NB4 (cell line): ENCODE measurements around the gene MEAF6.

ENCODE experiments used
- DNase-seq: peaks from one replicate; pipeline ENCODE4 v3.0.0; 2010; ENCODE audit warnings: low read depth
- H3K4me3 ChIP-seq: one replicate; pipeline ENCODE4 v1.5.1; 2011; ENCODE audit warnings: mild to moderate bottlenecking, low read depth, low read length, moderate library complexity
- MYC ChIP-seq: IDR thresholded peaks from 2 replicates; pipeline ENCODE4 v1.6.1; 2011; ENCODE audit warnings: low read depth, low read length
- POLR2A ChIP-seq: IDR thresholded peaks from 2 replicates; pipeline ENCODE4 v1.6.1; 2011; ENCODE audit warnings: mild to moderate bottlenecking; ENCODE audit not compliant: insufficient read length; ENCODE audit errors: extremely low read depth
- TF ChIP-seq, protein P1 (sequence below): IDR thresholded peaks from one replicate; pipeline ENCODE4 v1.5.1; 2012; ENCODE audit warnings: low read depth, low read length
- TF ChIP-seq, protein P2 (sequence below): IDR thresholded peaks from 2 replicates; pipeline ENCODE4 v1.6.1; 2011; ENCODE audit warnings: low read depth, low read length

The MEAF6 gene

DNA sequence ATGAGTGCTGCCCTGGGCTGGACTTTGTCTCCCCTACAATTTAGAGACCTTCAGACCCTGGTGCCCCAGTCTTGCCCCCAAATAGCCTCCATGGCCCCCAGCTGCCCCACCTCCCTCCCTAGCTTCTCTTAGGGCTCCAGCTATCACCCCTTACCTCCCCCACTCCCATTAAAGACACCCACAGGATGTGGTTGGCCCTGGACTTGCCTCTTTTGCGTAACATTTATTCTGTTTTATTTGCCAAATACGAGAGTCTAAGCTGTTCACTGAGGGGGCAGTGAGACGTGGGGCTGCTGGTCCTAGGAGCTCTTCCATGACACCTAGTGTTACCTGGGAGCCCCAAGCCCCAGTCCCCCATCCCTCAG lies 35.7 kb downstream of the MEAF6 start:
- TF ChIP-seq, protein P1, sequence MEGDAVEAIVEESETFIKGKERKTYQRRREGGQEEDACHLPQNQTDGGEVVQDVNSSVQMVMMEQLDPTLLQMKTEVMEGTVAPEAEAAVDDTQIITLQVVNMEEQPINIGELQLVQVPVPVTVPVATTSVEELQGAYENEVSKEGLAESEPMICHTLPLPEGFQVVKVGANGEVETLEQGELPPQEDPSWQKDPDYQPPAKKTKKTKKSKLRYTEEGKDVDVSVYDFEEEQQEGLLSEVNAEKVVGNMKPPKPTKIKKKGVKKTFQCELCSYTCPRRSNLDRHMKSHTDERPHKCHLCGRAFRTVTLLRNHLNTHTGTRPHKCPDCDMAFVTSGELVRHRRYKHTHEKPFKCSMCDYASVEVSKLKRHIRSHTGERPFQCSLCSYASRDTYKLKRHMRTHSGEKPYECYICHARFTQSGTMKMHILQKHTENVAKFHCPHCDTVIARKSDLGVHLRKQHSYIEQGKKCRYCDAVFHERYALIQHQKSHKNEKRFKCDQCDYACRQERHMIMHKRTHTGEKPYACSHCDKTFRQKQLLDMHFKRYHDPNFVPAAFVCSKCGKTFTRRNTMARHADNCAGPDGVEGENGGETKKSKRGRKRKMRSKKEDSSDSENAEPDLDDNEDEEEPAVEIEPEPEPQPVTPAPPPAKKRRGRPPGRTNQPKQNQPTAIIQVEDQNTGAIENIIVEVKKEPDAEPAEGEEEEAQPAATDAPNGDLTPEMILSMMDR: peak; percentile 6
- TF ChIP-seq, protein P2, sequence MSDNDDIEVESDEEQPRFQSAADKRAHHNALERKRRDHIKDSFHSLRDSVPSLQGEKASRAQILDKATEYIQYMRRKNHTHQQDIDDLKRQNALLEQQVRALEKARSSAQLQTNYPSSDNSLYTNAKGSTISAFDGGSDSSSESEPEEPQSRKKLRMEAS: no peak
- TF ChIP-seq MYC (peak; percentile 59), POLR2A (peak; percentile 11)
- peak; percentile 91 for DNase-seq
- H3K4me3 ChIP-seq: peak overlapping the region; percentile 90

DNA sequence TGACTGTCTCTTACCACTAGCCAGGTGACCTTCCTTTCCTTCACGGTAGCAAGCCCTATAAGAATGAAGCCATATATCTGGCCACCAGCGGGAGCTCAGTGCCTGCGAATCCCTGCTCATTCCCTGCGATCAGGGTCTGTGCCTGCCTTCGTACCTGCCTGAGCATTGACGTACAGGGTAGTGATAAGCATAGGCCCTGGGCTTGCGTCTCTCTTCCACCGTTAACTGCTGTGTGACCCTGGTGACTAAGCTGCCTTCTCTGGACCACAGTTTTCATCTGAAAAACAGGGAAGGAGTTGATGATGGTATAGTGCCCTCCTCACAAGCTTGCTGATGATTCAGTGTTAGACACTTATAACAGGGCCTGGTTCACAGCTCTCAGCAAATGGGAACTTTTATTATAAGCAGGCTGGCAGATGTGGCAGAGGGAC lies 36.1 kb downstream of the MEAF6 start:
- peak; percentile 80 for DNase-seq
- TF ChIP-seq POLR2A (no peak), MYC (no peak)
- TF ChIP-seq, protein P1: no peak
- TF ChIP-seq, protein P2: no peak
- peak overlapping the region; percentile 90 for H3K4me3 ChIP-seq

DNA sequence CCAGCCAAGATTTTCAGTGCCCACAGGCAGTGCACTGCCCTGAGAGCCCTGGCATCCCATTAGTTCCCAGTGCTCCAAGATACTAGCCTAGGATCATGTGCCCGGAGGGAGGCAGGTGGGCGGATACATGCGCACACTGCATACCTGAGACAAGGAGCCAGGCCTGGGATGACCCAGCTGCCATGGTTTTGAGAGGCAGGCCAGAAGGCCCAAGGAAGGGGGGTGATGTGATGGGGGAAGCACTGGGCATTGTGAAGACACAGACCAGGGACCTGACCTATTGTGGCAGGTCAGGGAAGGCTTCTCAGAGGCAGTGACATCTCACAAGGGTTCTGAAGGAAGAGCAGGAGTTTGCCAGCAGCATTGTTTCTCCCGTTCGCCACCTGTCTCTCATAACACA lies 36.6 kb downstream of the MEAF6 start:
- no peak for DNase-seq
- H3K4me3 ChIP-seq: peak overlapping the region; percentile 90
- no peak for TF ChIP-seq POLR2A

DNA sequence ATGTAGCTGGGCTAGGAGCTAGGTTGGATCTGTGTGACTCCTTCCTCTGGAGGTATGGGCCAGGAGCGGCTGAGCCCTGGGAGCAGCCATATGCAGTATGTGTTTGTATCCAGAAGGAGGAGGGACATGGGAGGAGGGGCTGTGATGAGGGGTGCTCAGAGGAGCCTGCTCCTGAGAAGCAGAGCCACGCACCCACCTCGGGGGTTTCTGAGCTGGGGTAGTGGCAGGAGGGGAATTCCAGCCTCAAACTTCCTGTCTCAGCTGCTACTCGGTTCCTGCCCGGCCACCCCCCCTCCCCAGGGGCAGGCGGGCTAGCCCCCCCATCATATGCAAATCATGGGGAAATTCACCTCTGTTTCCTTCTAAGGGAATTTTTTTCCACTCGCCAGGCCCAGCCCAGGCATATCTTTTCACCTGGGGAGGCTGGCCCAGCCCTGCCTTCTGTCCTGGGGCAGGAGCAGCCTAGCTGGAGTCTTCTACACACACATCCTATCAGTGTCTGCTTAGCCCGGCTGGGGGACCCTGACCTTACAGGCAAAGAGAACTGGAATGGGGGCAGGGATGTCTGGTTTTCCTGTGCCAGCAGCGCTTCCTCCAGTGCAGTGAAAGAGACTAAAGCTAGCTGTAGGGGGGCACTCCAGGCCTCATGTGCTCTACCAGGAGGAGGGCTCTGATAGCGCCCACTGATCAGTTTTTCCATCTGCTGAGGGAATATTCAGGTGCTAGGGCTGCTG lies 37.2 kb downstream of the MEAF6 start:
- peak; percentile 63 for DNase-seq
- peak overlapping the region; percentile 90 for H3K4me3 ChIP-seq
- no peak for TF ChIP-seq MYC
- TF ChIP-seq, protein P2: no peak
- TF ChIP-seq, protein P1: no peak
- no peak for TF ChIP-seq POLR2A

DNA sequence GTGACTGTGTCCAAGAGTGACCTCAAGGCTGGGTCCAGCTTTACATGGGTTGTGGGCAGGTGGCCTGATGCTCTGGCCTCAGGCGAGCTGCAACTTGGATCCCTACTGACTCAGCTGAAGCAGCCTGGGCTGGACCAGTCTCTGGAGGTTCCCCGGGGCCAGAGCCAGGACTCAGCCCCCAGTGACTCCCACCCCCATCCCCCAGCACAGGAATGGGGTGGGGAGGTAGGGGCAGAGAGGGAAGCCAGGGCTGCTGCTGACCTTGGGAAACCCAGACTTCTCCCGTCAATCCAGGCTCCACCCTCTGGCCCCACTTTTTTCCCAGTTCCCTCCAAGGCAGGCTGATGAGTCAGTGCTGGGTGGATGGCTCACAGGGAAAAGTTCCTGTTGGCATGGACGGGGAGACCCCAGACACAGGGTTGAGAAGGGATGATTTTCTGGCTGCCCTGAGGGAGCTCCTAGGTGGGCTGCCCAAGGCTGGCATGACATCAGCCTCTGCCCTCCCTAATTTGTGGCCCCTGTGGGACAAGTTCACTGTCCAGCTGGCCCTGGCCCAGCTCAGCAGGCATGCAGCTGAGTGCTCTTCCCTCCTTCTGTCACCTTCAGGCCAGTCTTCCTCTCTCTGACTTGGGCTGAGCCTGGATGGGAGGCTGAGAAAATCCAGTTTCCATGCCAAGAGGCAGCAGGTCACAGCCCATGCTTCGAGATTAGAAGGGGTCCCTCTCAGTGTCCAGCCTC lies 37.9 kb downstream of the MEAF6 start:
- TF ChIP-seq, protein P2: no peak
- no peak for TF ChIP-seq MYC
- TF ChIP-seq, protein P1: no peak
- no peak for TF ChIP-seq POLR2A
- DNase-seq: no peak
- H3K4me3 ChIP-seq: peak overlapping the region; percentile 90

DNA sequence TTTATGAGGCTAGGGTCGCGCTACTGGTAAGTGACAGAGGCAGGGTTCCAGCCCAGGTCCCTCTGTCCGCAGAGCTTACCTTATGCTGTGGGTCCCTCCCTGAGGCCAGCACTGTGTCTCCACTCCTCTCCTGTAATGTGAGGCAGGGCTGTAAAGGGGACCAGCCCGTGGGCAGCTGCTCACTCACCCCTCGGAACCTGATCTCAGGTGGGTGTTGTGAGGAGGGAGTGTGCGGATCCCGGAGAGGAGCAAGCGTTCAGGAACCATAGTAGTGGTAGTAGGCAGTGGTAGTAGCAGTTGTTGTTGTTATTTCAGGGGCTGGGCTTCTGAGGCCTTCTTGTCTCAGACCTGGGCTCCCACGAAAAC lies 38.5 kb downstream of the MEAF6 start:
- peak overlapping the region; percentile 90 for H3K4me3 ChIP-seq
- TF ChIP-seq POLR2A: no peak
- no peak for TF ChIP-seq MYC
- TF ChIP-seq, protein P1: no peak
- TF ChIP-seq, protein P2: no peak
- no peak for DNase-seq
